BLaER1 treated with 17β-estradiol and CSF1 and Interleukin-3, amounts not matched to agents 10 nM and 100 nM (cell line): ENCODE measurements around the gene CLPTM1.
"Not testable (repeated sequence)": the region's sequence is repeated elsewhere in the genome, so short reads cannot be mapped to it uniquely, and the experiment has no call there.

Experiments
- H3K27ac ChIP-seq, 11 experiments: shearing (Covaris generic); formaldehyde crosslinking; 2 replicates each; pipeline ENCODE4 v1.8.1; 2022
- H3K27me3 ChIP-seq, 11 experiments: shearing (Covaris generic); formaldehyde crosslinking; 2 replicates each; pipeline ENCODE4 v1.8.1; 2022
- H3K36me3 ChIP-seq, 11 experiments: shearing (Covaris generic); formaldehyde crosslinking; 2 replicates each; pipeline ENCODE4 v1.8.1; 2022
- H3K4me1 ChIP-seq, 10 experiments: shearing (Covaris generic); formaldehyde crosslinking; 2 replicates each; pipeline ENCODE4 v1.8.1; 2022
- H3K4me2 ChIP-seq, 11 experiments: shearing (Covaris generic); formaldehyde crosslinking; 2 replicates each; pipeline ENCODE4 v1.8.1; 2022
- H3K4me3 ChIP-seq, 10 experiments: shearing (Covaris generic); formaldehyde crosslinking; 2 replicates each; pipeline ENCODE4 v1.8.1; 2022
- H3K9ac ChIP-seq, 11 experiments: shearing (Covaris generic); formaldehyde crosslinking; 2 replicates each; pipeline ENCODE4 v1.8.1; 2022
- H3K9me3 ChIP-seq, 11 experiments: shearing (Covaris generic); formaldehyde crosslinking; replicated peaks in 1 of 11; 2 replicates each; pipeline ENCODE4 v1.8.1; 2022
- H4K20me1 ChIP-seq, 11 experiments: shearing (Covaris generic); formaldehyde crosslinking; 2 replicates each; pipeline ENCODE4 v1.8.1; 2022
- Cebpa-rat ChIP-seq, 11 experiments: shearing (Covaris generic); IDR thresholded peaks; 2 replicates each; pipeline ENCODE4 v1.8.1; 2022

Gene CLPTM1

DNA sequence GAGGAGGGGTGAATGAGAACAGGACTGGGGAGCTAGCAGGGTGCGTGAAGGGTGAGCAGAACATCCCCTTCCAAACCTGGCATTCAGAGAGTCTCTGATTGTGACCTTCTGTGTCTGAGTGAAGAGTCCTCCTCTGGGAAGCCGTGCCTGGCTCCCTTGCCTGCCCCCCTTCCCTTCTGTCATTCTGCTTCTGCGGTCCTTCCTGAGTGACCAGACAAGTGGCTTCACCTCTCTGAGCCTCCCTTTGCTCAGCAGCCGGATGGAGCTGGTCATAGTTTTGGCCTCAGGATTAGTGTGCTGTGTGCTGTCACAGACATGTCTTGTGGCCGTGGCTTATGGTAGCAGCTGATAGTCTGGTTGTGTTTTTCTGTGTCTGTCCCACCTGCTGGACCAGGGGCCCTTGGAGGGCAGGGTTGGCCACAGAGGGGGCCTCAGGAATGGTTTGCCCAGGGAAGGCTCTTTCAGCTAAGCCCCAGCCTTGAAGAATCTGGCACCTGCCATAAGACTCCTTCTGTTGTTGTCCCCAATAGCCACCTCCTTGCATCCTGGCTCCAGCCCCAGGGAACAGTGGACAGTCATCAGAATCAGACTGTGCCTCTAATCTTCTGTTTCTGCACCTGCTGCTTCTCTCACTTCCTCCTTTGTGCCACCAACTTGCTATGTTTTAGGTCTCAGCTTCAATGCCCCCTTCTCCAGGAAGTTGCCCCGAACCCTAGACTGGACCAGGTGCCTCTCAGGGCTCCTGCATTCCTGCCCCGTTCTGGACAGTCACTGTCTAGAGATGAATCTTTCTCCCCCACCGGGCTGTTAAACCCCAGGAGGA is 5.9 kb downstream of the CLPTM1 start:
- Histone ChIP-seq H3K36me3 (peaks cover 56 to 87% (median 71%) of the 10 kb centered on the region in 11 experiments), H3K9ac (peak overlapping the region; percentile 2 to 99 (median 58); a peak in 19 of 22 replicates), H3K4me3 (no peak overlapping the region), H3K27ac (no peak overlapping the region), H3K4me2 (peak overlapping the region in 8 of 11 experiments; percentile 2 to 57 (median 40); a peak in 8 of 22 replicates), H3K4me1 (peaks cover 37 to 56% (median 50%) of the 10 kb centered on the region in 10 experiments), H4K20me1 (peaks cover 58 to 85% (median 68%) of the 10 kb centered on the region in 11 experiments), H3K27me3 (no peaks in the 10 kb centered on the region), H3K9me3 (no peaks in the 10 kb centered on the region)
- TF ChIP-seq Cebpa-rat (IDR thresholded peaks at IDR 0.05), result no peak

GRCh38 chr19:44961821-44962220 is 6.6 kb downstream of the CLPTM1 start:
- peaks cover 30 to 49% (median 43%) of the 10 kb centered on the region in 10 experiments for H3K4me1 ChIP-seq
- H3K36me3 ChIP-seq, result peaks cover 62 to 94% (median 78%) of the 10 kb centered on the region in 11 experiments
- H3K9ac ChIP-seq, result peak overlapping the region in 2 of 11 experiments; percentile 59 to 97; a peak in 1 of 22 replicates
- H3K27me3 ChIP-seq, result no peaks in the 10 kb centered on the region
- H3K4me3 ChIP-seq, result no peak overlapping the region
- peaks cover 51 to 83% (median 68%) of the 10 kb centered on the region in 11 experiments for H4K20me1 ChIP-seq
- peak overlapping the region in 2 of 11 experiments; percentile 44 to 57; a peak in 2 of 22 replicates for H3K4me2 ChIP-seq
- H3K27ac ChIP-seq, result no peak overlapping the region
- H3K9me3 ChIP-seq, result no peaks in the 10 kb centered on the region
- TF ChIP-seq Cebpa-rat (IDR thresholded peaks at IDR 0.05), result no peak

GRCh38 chr19:44968118-44968517 is 12.9 kb downstream of the CLPTM1 start:
- TF ChIP-seq Cebpa-rat (IDR thresholded peaks at IDR 0.05), result no peak
- H3K9me3 ChIP-seq, result no peaks in the 10 kb centered on the region
- H3K27me3 ChIP-seq, result no peaks in the 10 kb centered on the region
- no peak overlapping the region for H3K4me3 ChIP-seq
- H3K36me3 ChIP-seq, result peaks cover 74 to 99% (median 85%) of the 10 kb centered on the region in 11 experiments
- no peak overlapping the region for H3K4me2 ChIP-seq
- peak overlapping the region in 1 of 11 experiments; percentile 13; a peak in 1 of 22 replicates for H3K9ac ChIP-seq
- no peak overlapping the region for H3K27ac ChIP-seq
- H4K20me1 ChIP-seq, result peaks cover 23 to 73% (median 46%) of the 10 kb centered on the region in 11 experiments; a peak in 19 of 22 replicates
- peaks cover 0 to 2% (median 0%) of the 10 kb centered on the region in 10 experiments; a peak in 2 of 20 replicates for H3K4me1 ChIP-seq

DNA sequence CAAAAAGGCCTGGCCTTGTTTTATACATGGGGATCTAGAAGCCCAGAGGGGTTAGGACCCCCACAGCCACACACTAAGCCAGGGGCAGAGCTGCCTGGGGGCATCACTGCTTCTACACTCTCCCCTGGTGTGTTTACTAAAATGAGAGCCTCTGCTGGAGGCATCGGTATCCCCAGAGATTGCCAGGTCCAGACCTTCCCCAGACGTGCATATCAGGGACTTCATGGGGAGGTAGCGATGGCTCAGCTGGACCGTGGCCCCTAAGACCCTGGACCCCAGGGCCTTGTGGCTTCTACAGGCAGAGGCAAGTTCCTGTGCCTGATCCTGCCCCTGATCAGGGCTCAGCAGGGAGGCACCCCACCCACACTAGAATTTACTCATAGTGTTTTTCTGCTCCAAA is 13.5 kb downstream of the CLPTM1 start:
- no peaks in the 10 kb centered on the region for H3K9me3 ChIP-seq
- no peak overlapping the region for H3K27ac ChIP-seq
- TF ChIP-seq Cebpa-rat (IDR thresholded peaks at IDR 0.05), result no peak
- H3K36me3 ChIP-seq, result peaks cover 77 to 99% (median 90%) of the 10 kb centered on the region in 11 experiments
- peak overlapping the region in 3 of 11 experiments; percentile 13 to 21 (median 16); a peak in 4 of 22 replicates for H3K9ac ChIP-seq
- H4K20me1 ChIP-seq, result peaks cover 23 to 77% (median 50%) of the 10 kb centered on the region in 11 experiments; a peak in 19 of 22 replicates
- peaks cover 0 to 5% (median 0%) of the 10 kb centered on the region in 10 experiments; a peak in 2 of 20 replicates for H3K4me1 ChIP-seq
- no peak overlapping the region for H3K4me3 ChIP-seq
- H3K4me2 ChIP-seq, result no peak overlapping the region
- H3K27me3 ChIP-seq, result no peaks in the 10 kb centered on the region

DNA sequence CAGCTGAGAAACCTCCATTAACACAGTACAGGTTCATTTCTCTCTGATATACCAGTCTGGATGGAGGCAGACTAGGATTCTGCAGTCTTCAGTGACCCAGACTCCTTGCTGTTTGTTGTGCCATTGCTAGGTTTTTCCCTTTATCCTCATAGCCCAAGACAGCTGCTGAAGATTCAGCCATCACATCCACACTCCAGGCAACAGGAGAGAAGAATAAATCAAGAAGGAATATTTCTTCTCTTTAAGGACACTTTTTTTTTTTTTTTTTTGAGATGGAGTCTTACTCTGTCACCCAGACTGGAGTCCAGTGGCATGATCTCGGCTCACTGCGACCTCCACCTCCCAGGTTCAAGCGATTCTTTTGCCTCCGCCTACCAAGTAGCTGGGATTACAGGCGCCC is 14.3 kb downstream of the CLPTM1 start:
- H4K20me1 ChIP-seq, result peaks cover 23 to 77% (median 50%) of the 10 kb centered on the region in 11 experiments; a peak in 20 of 22 replicates
- H3K27me3 ChIP-seq, result no peaks in the 10 kb centered on the region
- H3K9ac ChIP-seq, result no peak overlapping the region
- peaks cover 0 to 5% (median 0%) of the 10 kb centered on the region in 10 experiments; a peak in 2 of 20 replicates for H3K4me1 ChIP-seq
- H3K4me2 ChIP-seq, result no peak overlapping the region
- peaks cover 77 to 99% (median 90%) of the 10 kb centered on the region in 11 experiments for H3K36me3 ChIP-seq
- H3K27ac ChIP-seq, result no peak overlapping the region
- no peak overlapping the region for H3K4me3 ChIP-seq
- H3K9me3 ChIP-seq, result no peaks in the 10 kb centered on the region
- TF ChIP-seq Cebpa-rat (IDR thresholded peaks at IDR 0.05), result no peak

DNA sequence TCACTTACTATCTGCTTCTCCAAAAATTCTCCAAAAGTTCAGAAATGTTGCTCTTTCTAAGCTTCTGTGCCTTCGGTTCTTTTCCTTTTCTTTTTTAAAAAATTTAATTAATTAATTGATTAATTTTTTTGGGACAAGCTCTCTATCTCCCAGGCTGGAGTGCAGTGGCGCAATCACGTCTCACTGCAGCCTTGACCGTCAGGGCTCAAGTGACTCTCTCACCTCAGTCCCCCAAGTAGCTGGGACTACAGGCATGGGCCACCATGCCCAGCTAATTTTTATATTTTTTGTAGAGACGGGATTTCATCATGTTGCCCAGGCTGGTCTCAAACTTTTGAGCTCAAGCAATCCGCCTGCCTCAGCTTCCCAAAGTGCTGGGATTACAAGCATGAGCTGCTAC is 16.3 kb downstream of the CLPTM1 start:
- H4K20me1 ChIP-seq, result peaks cover 23 to 78% (median 43%) of the 10 kb centered on the region in 11 experiments; a peak in 20 of 22 replicates
- H3K4me1 ChIP-seq, H3K9me3 ChIP-seq, H3K4me3 ChIP-seq, H3K27ac ChIP-seq, H3K9ac ChIP-seq, H3K27me3 ChIP-seq, H3K4me2 ChIP-seq: not testable (repeated sequence)
- peaks cover 78 to 99% (median 90%) of the 10 kb centered on the region in 11 experiments for H3K36me3 ChIP-seq

DNA sequence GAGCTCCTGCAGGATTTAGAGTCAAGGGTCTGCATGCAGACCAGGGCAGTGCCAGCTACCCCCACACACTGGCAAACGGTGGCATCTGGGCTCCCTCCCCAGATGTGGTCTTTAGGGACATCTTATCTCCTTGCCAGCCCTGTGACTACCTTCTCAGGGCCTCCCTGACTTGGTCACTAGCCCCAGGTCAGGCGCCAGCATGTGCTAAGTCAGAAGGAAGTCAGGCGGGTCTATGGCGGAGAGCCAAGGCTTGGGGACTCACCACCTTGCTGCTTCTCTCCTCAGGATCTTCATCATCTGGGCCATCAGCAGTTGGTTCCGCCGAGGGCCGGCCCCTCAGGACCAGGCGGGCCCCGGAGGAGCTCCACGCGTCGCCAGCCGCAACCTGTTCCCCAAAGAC is 17.6 kb downstream of the CLPTM1 start:
- Histone ChIP-seq H3K36me3 (peaks cover 81 to 99% (median 90%) of the 10 kb centered on the region in 11 experiments), H3K4me1 (peaks cover 0 to 5% (median 0%) of the 10 kb centered on the region in 10 experiments; a peak in 2 of 20 replicates), H3K27me3 (no peaks in the 10 kb centered on the region), H3K27ac (no peak overlapping the region), H3K4me3 (no peak overlapping the region), H3K9me3 (no peaks in the 10 kb centered on the region), H3K4me2 (no peak overlapping the region), H4K20me1 (peaks cover 23 to 80% (median 40%) of the 10 kb centered on the region in 11 experiments; a peak in 20 of 22 replicates), H3K9ac (peak overlapping the region in 5 of 11 experiments; percentile 15 to 40 (median 31); a peak in 3 of 22 replicates)
- TF ChIP-seq Cebpa-rat (IDR thresholded peaks at IDR 0.05), result no peak

- Histone ChIP-seq H3K36me3 (peaks cover 81 to 99% (median 90%) of the 10 kb centered on the region in 11 experiments), H4K20me1 (peaks cover 10 to 66% (median 32%) of the 10 kb centered on the region in 11 experiments; a peak in 19 of 22 replicates), H3K9me3 (no peaks in the 10 kb centered on the region)
Measured at GRCh38 chr19:44973982-44974735, 19.0 kb downstream of the CLPTM1 start.

More at GRCh38 chr19:44973982-44974735, 19.0 kb downstream of the CLPTM1 start:
- Histone ChIP-seq H3K27me3 (no peaks in the 10 kb centered on the region), H3K4me1 (peaks cover 0 to 5% (median 0%) of the 10 kb centered on the region in 10 experiments; a peak in 2 of 20 replicates), H3K4me2 (no peak overlapping the region), H3K4me3 (no peak overlapping the region), H3K27ac (no peak overlapping the region; a peak in 1 of 22 replicates), H3K9ac (no peak overlapping the region)
- no peak for TF ChIP-seq Cebpa-rat (IDR thresholded peaks at IDR 0.05)
